GM18868 (cell line): ENCODE results near the gene PSMB5.
A peak's percentile ranks its signal among the peaks of the same experiment; 100 is the strongest.

Source experiments
- ATAC-seq: cut with Tn5 transposase; IDR thresholded peaks from one replicate; pipeline ENCODE4 v1.9.1; 2021; ENCODE audit warnings: mild to moderate bottlenecking, moderate library complexity; ENCODE audit not compliant: unreplicated experiment

The PSMB5 gene

DNA sequence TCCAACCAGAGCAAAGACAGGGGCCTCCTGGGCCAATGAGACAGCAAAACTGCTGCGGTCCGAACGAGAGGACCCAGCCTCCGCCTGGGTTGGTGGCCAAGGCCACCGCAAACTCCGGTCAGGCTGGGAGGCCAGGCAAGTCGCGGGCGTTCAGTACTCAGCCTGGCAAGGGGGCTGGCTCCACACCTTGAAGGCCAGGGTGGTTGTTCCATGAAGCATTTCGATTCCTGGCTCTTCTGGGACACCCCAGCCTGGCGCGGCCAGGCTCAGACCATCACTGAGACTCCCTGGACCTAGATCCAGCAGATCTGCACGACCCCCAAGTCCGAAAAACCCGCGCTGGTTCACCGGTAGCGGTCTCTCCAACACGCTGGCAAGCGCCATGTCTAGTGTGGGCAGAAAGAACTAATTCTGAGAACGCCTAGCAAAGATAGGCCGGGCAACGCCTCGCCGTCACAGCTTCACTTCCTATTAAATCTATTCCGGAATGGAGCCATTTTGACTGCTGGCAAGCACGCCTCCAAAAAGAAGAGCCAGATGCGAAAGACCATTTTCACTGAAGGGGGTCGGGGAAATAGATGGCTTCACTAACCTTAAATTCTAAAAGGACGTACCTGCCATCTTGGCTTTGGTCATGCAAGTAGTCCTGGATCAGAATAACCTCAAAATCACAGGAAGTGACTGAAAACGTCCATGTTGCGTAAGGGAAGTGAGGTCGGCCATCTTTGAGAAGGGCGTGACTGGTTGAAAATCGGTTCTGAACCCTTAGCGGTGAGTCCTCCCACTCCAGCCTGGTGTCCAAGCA lies at the start of gene PSMB5:
PSMB5 (minus strand) TSS at position 403 of the 805 bp plus-strand sequence; CDS start at position 384, 19 bp downstream.
- peak; percentile 94 for ATAC-seq

DNA sequence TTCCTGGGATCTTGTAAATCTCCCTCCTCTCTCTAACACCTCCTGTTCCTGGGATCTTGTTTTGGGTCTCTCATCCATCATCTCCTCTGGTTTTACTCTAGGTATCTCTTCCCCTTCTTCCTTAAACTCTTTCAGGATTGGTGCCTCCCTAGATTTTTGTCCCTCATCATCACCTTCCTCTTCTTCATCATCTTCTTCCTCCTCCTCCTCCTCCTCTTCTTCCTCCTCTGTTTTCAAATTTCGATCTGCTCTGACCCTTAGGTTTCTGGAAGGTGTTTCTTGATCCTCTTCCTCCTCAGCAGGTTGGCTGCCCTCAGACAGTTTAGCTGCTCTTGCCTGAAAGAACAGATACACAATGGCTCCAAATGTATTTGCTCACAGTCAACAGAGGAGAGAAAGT lies 45.8 kb upstream of the PSMB5 start:
- no peak for ATAC-seq

DNA sequence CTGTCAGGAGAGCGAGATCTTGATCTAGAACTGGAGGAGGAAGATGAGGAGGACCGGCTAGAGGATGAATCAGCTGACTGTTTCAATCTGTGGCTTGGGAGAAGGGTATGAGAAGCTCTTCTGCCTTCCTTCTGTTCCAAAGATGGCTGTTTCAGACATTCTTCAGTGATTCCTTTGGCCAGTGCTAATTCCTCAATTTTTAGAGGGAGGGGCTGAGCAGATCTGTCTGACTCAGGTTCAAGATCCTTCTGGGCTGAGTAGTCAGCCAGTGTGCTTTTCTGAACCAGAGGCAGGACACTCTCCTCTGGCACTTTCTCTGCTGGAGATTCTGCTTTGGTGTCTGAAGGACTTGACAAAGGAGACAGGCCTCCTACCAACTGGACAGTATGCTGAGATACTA lies 45.0 kb upstream of the PSMB5 start:
- no peak for ATAC-seq

DNA sequence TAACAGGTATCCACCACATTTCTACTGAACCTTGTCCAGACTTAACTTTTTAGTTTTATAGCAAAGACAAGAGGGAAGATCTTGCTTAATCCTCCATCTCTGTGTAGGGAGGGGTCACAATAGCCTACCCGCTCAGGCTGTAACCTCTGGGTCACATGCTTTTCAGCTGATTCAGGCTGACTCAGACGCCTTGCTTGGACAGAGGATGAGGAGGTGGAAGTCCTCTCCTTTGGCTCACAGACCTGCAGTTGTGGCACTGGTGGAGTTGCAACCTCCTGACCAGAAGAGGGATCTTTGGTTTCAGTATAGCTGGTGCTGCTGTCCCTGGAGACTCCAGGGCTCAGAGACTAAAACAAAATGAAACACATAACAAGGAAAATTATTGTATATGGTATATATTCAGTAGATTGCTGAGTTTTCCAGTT lies 44.0 kb upstream of the PSMB5 start:
- ATAC-seq: no peak

DNA sequence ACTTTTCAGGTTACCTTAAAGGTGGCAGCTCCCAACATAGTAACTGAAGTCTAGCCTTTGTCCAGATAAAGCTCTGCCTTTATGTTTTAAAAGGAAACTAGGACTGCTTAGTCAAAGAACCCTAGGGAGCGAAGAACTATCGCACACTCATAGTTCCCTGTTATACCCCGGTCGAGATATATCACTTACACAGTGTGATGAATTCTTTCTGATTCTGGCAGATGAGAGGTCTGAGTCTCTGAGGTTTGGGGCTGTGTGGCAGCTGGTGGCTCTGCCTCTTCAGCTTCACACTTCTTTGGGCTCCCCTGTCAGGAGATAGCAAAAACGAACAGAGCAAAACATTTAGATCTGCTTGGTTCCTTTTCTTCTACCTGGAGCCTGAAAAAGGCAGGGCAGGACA lies 43.3 kb upstream of the PSMB5 start:
- ATAC-seq: no peak

GRCh38 chr14:23076785-23077408 lies 42.2 kb upstream of the PSMB5 start:
- no peak for ATAC-seq

DNA sequence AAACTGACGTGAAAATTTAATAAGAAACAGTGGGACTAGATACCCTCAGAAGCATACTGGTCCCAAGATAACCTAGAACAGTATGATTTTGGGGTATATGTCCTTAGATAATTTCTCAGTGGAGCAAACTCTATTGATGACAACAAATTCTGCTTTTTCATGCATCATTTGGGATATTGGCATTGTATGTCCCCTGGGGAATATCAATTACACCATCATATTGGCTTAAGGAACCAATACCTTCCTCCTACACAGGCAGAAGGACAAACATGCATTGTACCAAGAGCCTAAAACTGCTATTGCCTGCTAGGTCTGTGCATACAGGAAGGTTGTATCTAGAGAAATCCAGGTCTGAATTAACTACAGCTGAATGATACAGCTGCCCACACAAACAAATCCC lies 40.2 kb upstream of the PSMB5 start:
- no peak for ATAC-seq

GRCh38 chr14:23071921-23072539 lies 37.3 kb upstream of the PSMB5 start:
- ATAC-seq: no peak

DNA sequence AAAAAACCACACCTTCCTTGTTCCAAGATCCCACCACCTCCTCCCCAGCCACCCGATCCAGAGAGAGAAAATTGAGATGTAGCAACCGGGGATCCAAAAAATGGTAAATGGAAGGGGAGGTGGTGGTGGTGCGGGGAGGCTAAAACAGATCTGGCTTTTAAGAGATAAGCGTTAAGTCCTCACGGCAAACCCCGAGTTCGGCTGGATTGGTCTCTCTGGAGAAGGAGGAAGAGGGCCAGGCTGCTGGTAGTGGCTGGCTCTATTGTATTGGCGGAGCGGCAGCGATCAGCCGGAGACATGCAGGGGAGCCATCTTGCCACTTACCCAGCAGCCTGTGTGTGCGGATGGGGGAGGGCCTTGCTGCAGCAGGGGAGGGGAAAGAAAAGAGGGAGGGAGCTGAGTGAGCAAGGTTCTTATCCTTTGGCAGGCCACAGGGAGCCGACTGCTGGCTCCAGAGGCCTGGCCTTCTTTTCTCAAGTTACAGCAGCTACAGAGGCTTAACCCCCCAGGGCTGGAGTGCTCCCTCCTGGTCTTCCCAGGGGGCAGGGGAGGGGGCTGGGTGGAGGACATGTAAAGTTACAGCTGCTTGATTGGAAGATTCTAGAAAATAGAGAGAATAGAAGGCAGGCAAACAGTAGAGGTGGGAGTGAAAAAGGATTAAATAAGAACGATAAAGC lies 36.7 kb upstream of the PSMB5 start:
- peak; percentile 91 for ATAC-seq

- ATAC-seq: no peak
Measured at GRCh38 chr14:23070262-23071129, 35.8 kb upstream of the PSMB5 start.

GRCh38 chr14:23069413-23069806 lies 34.7 kb upstream of the PSMB5 start:
- no peak for ATAC-seq

DNA sequence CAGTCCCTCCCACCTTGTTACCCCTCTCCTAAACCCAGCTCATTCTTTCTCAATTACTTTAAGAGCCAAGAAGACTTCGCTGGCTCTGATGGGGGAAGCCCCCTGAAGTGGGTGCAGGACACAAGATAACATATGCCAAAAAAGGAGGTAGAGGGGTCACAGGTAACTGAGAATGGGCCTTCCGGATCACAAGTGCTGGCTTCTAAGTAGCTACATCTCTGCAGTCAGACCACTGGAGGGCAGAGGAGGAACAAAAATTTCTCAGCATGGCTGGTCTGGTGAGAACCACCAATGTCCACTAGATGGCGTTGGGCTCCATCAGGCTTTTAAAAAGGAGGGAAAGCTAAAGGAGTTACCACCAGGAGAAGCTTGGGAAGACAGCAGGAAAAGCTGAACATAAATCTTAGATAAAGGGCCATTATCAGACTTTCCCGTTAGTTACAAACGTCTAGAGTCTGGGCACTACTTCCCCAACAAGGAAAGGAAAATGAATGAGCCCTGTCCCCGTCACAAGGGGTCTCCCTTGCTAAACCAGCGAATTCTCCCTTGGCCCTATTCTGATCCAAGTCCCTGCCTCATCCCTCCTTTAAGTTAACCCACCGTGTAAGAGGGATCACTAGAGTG lies 34.2 kb upstream of the PSMB5 start:
- peak; percentile 79 for ATAC-seq

GRCh38 chr14:23067847-23068788 lies 33.4 kb upstream of the PSMB5 start:
- ATAC-seq: no peak

DNA sequence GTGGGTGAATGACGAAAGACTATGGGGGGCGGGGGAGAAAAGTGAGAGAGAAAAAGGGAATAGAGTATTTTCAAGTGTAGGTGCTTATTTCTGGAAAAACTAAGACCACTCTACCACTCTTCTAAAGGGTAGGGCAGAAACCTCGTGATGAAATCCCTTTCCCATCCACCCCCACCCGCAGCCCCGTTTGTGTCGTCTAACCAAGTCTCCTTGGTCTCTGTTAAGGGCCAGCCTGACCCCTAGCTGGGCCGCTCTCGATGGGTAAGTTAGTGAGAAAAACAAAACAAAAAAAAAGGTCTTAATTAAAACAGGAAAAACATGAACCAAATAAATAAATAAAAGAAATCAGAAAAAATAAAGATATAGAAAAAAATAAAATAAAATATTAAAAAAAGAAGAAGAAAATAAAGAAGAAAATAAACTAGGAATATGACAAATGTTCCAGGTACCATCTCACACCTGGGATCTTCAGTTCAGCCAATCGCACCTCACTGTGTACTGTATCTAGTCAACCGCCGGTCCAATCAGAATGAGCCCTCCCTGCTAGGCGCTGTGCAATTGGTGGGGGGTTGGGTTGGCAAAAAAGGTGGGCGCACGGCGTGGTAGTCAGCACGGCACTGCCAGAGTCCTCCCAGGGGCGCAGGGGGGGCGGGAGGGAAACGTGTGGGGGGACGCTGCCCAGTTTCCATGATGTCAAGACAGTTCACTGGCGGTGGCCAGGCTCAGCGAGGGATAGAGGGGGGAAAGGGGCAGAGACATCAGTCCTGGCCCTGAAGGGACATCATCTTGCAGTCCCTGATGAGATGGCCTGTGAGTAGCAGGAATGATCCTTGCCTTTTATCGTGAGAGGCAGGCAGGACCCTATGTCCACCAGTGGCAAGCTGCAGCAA lies 32.4 kb upstream of the PSMB5 start:
- no peak for ATAC-seq

DNA sequence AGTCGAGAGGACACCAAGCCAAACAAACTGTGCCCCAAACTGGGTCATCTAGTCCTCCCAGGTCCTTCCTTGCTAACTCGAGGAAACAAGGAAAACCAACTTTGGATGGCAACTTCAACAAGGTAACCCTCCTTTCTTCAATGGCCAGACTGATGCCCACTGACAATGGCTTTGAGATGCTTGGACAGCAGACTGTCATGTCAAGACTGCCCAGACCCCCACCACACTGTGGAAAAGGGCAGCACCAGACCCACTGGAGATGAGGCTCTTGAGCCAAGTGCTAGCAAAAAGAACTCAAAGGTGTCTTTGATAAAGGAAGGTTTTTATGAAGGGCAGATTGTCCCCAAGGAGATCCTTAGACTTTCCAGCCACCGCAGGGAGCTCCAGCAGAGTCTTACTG lies 31.7 kb upstream of the PSMB5 start:
- no peak for ATAC-seq

GRCh38 chr14:23063601-23064000 lies 28.9 kb upstream of the PSMB5 start:
- no peak for ATAC-seq

- no peak for ATAC-seq
Measured at GRCh38 chr14:23062002-23062401, 27.3 kb upstream of the PSMB5 start.
